8988T (cell line): ENCODE results near the gene UAP1L1.
A peak's percentile ranks its signal among the peaks of the same experiment; 100 is the strongest.

Source experiments
- DNase-seq: peaks from one replicate; pipeline ENCODE4 v3.0.0; 2011

UAP1L1 gene

GRCh38 chr9:137103206-137103999, 26.1 kb downstream of the UAP1L1 start:
- no peak for DNase-seq

GRCh38 chr9:137105814-137106661, 28.7 kb downstream of the UAP1L1 start:
- DNase-seq, result no peak

GRCh38 chr9:137106662-137107250, 29.4 kb downstream of the UAP1L1 start:
- no peak for DNase-seq

DNA sequence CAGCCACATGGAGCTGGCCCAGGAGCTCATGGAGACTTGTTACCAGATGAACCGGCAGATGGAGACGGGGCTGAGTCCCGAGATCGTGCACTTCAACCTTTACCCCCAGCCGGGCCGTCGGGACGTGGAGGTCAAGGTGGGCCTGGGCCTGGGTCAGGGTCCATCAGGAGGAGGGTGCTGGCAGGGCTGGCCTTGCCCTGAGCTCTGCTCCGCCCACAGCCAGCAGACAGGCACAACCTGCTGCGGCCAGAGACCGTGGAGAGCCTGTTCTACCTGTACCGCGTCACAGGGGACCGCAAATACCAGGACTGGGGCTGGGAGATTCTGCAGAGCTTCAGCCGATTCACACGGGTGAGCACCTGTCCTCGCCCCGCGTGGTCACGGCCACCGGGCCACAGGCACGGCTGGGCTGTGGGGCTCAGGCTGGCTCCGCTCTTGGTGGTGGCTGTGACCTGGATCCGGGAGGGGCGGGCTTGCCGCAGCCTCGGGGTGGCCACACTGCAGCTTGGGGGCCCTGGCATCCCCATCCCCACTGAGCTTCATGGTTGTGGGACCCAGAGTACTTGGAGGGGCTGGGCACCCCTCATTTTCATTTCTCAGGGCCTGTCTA, 30.1 kb downstream of the UAP1L1 start:
- no peak for DNase-seq

DNA sequence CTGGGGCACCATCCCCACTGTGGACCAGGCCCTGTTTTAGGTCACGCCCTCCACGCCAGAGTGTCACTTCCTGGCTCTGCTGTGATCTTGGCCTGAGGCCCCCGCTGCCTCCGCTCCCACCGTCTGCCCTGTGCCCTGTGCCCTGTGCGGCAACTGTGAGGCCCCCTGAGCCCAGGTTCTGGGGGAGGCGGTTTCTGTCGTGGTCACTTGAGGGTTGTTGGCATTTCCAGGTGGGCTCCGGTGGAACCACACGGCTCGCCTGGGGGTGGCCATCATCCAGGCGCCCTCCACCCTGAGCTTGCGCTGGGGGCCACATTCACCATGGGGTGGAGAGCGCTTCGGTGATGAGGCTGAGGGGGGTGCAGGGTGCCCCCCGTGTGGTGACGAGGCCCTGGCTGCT, 30.7 kb downstream of the UAP1L1 start:
- DNase-seq, result no peak

GRCh38 chr9:137108608-137109249, 31.4 kb downstream of the UAP1L1 start:
- no peak for DNase-seq

- no peak for DNase-seq
These were observed 32.2 kb downstream of the UAP1L1 start for GRCh38 chr9:137109250-137110146.

- no peak for DNase-seq
These were observed 33.0 kb downstream of the UAP1L1 start for GRCh38 chr9:137110147-137110910.

DNA sequence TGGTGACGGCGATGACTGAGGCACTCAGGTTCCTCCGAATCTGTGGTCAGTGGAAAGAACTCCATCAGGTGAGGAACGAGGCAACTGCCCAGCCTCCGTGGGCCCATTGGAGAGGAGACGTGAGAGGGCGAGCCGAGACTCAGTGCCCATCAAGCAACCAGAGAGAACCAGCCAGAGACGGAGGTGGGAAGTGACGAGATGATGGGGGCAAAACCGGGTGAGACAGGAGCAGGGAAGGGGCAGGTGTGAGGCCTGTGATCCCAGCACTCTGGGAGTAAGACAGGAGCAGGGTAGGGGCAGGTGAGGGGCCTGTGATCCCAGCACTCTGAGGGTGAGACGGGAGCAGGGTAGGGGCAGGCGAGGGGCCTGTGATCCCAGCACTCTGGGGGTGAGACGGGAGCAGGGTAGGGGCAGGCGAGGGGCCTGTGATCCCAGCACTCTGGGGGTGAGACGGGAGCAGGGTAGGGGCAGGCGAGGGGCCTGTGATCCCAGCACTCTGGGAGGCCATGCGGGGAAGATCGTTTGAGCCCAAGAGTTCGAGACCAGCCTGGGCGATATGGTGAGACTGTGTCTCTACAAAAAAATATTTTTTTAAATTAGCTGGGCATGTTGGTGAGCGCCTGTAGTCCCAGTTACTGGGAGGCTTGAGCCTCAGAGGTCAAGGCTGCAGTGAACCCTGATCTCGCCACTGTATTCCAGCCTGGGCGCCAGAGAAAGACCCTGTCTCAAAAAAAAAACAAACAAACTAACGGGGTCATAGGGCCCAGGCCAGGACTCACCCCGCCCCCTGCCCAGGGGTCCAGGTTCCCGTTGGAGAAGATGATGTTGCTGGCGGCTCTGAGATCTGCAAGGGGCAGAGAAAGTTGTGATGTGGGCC, 33.8 kb downstream of the UAP1L1 start:
- DNase-seq, result no peak

- no peak for DNase-seq
These were observed 34.7 kb downstream of the UAP1L1 start for GRCh38 chr9:137111788-137112563.

GRCh38 chr9:137112564-137113384, 35.5 kb downstream of the UAP1L1 start:
- no peak for DNase-seq

GRCh38 chr9:137113385-137114159, 36.3 kb downstream of the UAP1L1 start:
- peak; percentile 61 for DNase-seq

DNA sequence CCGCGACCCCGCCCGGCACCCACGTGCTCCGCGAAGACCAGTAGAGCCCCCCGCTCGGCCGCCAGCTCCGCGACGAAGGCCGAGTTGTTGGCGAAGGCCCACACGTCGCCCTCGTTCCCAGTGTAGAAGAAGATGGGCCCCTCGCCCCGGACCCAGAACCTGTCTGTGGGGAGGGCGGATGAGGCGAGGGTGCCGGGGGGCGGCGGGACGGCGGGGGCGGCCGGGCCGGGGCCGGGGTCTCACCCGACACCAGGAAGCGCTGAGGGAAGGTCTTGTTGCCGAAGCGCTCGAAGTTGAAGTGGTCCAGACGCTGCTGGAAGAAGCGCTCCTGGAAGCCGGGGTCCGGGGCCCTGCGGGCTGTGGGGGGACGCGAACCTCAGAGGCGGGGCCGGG, 36.9 kb downstream of the UAP1L1 start:
- DNase-seq, result no peak

DNA sequence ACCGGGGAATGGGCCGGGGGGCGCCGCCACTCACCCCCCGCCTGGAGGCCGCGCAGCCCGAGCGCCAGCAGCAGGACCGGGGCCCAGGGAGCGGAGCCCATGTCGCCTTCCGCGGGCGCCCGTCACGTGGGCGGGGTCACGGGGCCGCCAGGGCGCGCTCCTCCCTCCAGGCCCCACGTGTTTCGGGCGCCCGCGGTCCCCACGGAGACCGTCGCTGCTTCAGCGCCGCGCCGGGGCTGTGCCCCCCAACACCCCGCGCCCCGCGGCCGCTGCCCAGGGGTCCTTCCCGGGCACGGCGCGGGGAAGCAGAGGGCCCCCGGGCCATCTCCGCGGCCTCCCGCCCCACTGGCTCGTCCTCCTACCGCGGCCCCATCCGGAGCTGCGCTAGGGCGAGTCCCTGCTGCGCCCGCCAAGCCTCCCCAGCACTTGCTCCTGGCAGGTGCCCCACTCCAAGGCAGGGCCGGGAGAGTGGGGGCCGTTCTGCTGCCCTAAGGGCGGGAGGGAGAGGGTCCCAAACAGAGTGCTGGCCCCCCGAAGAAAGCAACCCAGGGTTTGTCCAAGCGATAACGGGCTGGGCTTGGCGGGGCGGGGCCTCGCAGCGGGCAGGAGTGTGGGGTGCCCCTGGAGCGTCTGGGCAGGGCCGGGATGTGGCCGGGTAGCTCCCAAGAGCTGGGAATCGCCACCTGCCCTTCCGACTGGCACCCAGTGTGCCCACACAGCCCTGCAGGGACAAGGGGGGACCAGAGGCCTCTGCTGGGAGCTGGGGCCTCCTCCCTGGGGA, 37.5 kb downstream of the UAP1L1 start, which contains the start of gene DPP7:
Gene DPP7, minus strand, starts transcription at position 121 of the 781 bp plus-strand sequence. Its CDS starts 20 bp downstream, at position 101.
- DNase-seq, result peak; percentile 97

- DNase-seq, result peak; percentile 41
These were observed 38.2 kb downstream of the UAP1L1 start for GRCh38 chr9:137115394-137116026.

DNA sequence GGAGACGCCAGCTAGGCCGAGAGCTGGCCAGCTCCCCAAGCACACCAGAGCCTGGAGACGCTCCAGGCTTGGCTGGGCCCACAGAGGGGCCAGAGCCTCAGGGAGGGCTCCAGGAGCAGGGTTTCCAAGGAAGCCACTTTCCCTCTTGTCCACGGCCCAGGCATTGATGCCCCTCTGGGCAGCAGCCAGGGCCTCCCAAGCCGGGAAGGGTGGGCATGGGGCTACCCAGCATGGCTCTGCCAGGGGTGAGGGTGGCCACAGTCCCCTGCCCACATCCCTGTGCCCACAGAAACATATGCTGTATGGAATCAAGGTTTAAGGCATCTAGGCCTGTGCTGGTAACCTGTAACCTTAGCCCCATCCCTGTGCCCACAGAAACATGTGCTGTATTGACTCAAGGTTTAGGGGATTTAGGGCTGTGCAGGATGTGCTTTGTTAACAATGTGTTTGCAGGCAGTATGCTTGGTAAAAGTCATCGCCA, 38.8 kb downstream of the UAP1L1 start:
- no peak for DNase-seq
